ENCODE data around the gene B3GAT3. TPM values are rescaled to one million over a fixed set of nuclear protein-coding genes. Genes with fewer than 3 reads are reported as not detected.
A peak's percentile ranks its signal among the peaks of the same experiment; 100 is the strongest.

The B3GAT3 gene
- total RNA-seq = 10 to 100 TPM; 23.0 to 33.4 (median 25.1) TPM

DNA sequence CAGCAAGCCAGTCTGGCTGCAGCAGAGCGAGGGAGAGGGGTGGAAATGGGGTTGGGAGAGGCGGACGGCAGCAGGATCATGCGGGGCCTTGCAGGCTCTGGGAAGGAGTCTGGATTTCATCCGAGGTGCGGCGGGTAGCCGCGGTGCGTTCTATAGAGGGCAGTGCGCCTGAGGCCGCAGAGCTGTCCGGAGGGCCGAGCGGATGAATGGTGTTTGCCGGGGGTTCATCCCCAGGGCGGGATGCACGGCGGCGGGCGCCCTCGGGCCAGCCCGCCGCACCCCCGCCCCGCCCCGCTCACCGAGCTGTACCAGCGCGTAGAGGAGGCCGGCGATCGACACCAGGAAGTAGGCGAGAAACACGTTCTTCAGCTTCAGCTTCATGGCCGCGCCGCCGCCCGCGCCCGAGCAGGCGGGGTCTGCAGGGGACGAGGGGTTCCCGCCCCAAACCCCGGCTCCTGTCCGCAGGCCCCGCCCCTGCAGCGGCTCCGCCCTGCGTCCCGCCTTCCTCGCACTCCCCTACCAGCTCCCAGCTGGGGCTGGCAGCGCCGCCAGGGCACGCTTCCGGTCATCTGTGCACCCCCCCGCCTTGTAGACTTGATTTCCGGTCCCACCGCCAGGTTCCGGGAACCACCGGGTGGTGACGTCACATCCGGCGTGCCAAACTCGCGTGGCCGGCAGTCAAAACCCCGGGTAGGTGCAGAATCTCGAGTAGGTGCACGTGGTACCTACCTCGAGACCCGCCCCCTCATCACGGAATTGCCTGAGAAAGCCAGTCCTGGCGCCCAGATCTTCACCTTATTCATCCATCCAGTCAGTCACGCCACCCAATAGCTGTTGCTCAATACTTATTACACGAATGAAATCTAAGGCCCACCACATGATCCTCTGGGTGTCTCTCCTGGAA, at the start of gene B3GAT3:
Gene B3GAT3 (minus strand): TSS at position 420 of the 904 bp plus-strand sequence. CDS start 39 bp downstream, at position 381.
- intact Hi-C loops (cut with DNase I) = no loop called here
- TF ChIP-seq, protein P1, sequence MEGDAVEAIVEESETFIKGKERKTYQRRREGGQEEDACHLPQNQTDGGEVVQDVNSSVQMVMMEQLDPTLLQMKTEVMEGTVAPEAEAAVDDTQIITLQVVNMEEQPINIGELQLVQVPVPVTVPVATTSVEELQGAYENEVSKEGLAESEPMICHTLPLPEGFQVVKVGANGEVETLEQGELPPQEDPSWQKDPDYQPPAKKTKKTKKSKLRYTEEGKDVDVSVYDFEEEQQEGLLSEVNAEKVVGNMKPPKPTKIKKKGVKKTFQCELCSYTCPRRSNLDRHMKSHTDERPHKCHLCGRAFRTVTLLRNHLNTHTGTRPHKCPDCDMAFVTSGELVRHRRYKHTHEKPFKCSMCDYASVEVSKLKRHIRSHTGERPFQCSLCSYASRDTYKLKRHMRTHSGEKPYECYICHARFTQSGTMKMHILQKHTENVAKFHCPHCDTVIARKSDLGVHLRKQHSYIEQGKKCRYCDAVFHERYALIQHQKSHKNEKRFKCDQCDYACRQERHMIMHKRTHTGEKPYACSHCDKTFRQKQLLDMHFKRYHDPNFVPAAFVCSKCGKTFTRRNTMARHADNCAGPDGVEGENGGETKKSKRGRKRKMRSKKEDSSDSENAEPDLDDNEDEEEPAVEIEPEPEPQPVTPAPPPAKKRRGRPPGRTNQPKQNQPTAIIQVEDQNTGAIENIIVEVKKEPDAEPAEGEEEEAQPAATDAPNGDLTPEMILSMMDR (IDR thresholded peaks at IDR 0.05) = peak in 1 of 6 experiments; percentile 21
- peak in 1 of 2 donors; percentile 86 for TF ChIP-seq POLR2A (IDR thresholded peaks at IDR 0.05)
- H3K27ac ChIP-seq = peak within 1 kb of the TSS; percentile 49 to 77 (median 67)
- peaks cover 4 to 14% of the 10 kb centered on the region in 2 donors for H3K4me1 ChIP-seq
- peak; percentile 99 to 100 for DNase-seq
- H3K9me3 ChIP-seq = no peaks in the 10 kb centered on the region
- peaks cover 16 to 26% of the 10 kb centered on the region in 2 donors for H3K36me3 ChIP-seq
- no peaks in the 10 kb centered on the region for H3K27me3 ChIP-seq
- H3K4me3 ChIP-seq (replicated peaks in 1 of 3) = peak within 1 kb of the TSS; percentile 19 to 54 (median 28)
- WGBS, 2 donors = 1 to 2% methylated on average over 26 to 31 of the region's 77 CpGs

DNA sequence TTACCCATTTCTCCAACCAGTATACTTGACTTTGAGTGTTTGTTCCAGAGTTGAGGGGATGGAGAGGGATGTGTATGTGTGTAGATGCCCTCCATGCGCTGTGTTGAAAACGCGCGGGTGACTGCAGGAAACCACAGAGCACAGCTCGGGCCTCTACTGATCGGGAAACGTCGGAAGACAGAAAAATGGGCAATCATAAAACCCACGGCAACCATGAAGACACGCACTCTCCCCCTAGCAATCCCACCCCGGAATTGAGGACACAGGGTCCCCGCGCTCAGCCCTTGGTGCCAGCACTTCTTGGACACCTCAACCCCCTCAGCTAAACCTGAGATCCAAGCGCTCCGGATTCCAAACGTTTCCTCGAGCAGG, 49.4 kb upstream of the B3GAT3 start:
- Histone ChIP-seq H3K9me3 (no peaks in the 10 kb centered on the region), H3K36me3 (no peaks in the 10 kb centered on the region), H3K27ac (peak overlapping the region; percentile 77 to 92 (median 86)), H3K4me1 (peaks cover 18 to 33% of the 10 kb centered on the region in 2 donors), H3K4me3 (replicated peaks in 1 of 3) (peak overlapping the region; percentile 45 to 80 (median 67)), H3K27me3 (no peaks in the 10 kb centered on the region)
- DNase-seq = no peak
- no peak for TF ChIP-seq POLR2A (IDR thresholded peaks at IDR 0.05)
- TF ChIP-seq, protein P1 (IDR thresholded peaks at IDR 0.05) = no peak
- intact Hi-C loops (cut with DNase I) = no loop called here
- 1% methylated on average over 17 of the region's 17 CpGs for WGBS, 2 donors

DNA sequence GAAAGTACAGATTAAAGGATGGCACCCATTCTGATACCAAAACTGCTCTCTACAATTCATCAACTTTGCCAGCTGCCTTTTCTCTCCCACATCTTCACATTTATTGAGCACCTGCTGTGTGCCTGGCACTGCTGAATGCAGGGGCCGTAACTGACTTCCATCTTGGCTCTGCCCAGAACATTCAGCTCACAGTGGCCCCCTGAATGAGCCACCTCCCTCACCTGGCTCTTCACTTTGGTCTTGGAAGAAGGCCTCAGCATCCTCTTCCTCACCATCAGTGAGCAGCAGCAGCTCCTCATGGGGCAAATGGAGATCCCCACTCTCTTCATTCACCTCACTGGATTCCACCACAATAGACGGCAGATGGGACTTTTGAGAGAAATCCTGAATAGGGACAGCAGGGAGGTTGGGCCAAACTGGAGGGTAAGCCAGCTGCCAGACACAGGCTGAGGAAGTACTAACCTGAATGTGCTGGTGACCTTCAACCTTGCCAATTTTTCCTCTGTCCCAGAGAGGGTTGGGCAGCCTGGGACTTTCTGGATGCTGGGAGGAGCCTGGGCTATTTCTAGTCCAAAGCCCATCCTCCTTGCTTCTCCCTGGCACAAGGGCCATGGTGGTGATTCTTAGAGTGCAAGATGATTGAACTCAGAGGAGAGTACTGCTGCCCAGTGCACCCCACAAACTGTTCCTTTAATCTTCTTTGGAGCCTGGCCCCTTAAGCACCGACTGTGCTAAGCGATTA, 47.8 kb upstream of the B3GAT3 start:
- Histone ChIP-seq H3K27me3 (no peaks in the 10 kb centered on the region), H3K4me3 (replicated peaks in 1 of 3) (no peak overlapping the region), H3K36me3 (no peaks in the 10 kb centered on the region), H3K4me1 (peaks cover 22 to 37% of the 10 kb centered on the region in 2 donors), H3K9me3 (no peaks in the 10 kb centered on the region), H3K27ac (no peak overlapping the region)
- WGBS, 2 donors = 70 to 85% methylated on average over 4 of the region's 4 CpGs
- DNase-seq = no peak
- intact Hi-C loops (cut with DNase I) = no loop called here
- TF ChIP-seq POLR2A (IDR thresholded peaks at IDR 0.05) = no peak
- TF ChIP-seq, protein P1 (IDR thresholded peaks at IDR 0.05) = no peak

DNA sequence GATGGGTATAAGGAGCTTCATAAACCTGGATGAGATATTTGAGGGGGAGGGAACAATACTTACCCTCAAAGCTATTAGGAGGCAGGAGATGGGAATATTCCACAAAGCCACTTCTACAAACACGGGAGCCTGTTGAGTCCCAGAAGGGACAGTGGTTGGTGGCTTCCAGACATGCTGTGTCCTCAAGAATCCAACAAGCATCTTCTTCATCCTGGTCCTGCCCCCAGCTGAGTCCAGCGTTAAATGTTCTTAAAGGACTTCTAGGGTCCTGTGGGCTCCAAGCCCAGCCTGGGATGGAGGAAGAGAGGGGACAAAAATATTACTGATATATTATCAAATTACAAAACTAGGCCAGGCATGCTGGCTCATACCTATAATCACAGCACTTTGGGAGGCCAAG, 45.7 kb upstream of the B3GAT3 start:
- Histone ChIP-seq H3K4me3 (replicated peaks in 1 of 3) (no peak overlapping the region), H3K4me1 (peaks cover 17 to 27% of the 10 kb centered on the region in 2 donors), H3K27me3 (no peaks in the 10 kb centered on the region), H3K9me3 (no peaks in the 10 kb centered on the region), H3K36me3 (no peaks in the 10 kb centered on the region), H3K27ac (no peak overlapping the region)
- intact Hi-C loops (cut with DNase I) = no loop called here
- 84 to 89% methylated on average over 2 of the region's 2 CpGs for WGBS, 2 donors
- no peak for DNase-seq
- no peak for TF ChIP-seq POLR2A (IDR thresholded peaks at IDR 0.05)
- TF ChIP-seq, protein P1 (IDR thresholded peaks at IDR 0.05) = no peak

Data from thyroid gland (tissue), 4 donors.